Keratinocyte (primary cell): ENCODE results near the gene AKAP6. TPM values are rescaled to one million over a fixed set of nuclear protein-coding genes. Genes with fewer than 3 reads are reported as not detected.

Experiments used
- DNase-seq: peaks from one replicate; pipeline ENCODE4 v3.0.0-alpha.2; 2011; ENCODE audit warnings: low read depth, missing footprints, low spot score
- FAIRE-seq: peaks from 2 replicates; lab custom pipeline; 2011; peaks lifted over from hg19 to GRCh38; lab: Jason Lieb, UNC
- H2AFZ ChIP-seq: 2 replicates; pipeline ENCODE4 v1.6.0; 2012; ENCODE audit warnings: low read length, control low read depth, inconsistent platforms; ENCODE audit not compliant: control insufficient read depth
- H3K27ac ChIP-seq: 2 replicates; pipeline ENCODE4 v1.5.1; 2011; ENCODE audit warnings: low read length; ENCODE audit not compliant: control insufficient read depth, insufficient read depth
- H3K27me3 ChIP-seq: 3 replicates; pipeline ENCODE4 v1.6.0; 2011; ENCODE audit warnings: low read length; ENCODE audit not compliant: control insufficient read depth, insufficient read depth; ENCODE audit errors: extremely low read depth
- H3K36me3 ChIP-seq, 2 experiments: 2 replicates in 1 of 2; 3 replicates in 1 of 2; pipeline ENCODE4 v1.5.1; 2011; ENCODE audit warnings: low read length in 2 of 2, mild to moderate bottlenecking in 1 of 2; ENCODE audit not compliant: control insufficient read depth in 2 of 2, insufficient read depth in 2 of 2; ENCODE audit errors: extremely low read depth in 1 of 2
- H3K4me1 ChIP-seq: 3 replicates; pipeline ENCODE4 v1.5.1; 2011; ENCODE audit warnings: low read length; ENCODE audit not compliant: control insufficient read depth, insufficient read depth; ENCODE audit errors: extremely low read depth
- H3K4me2 ChIP-seq: 3 replicates; pipeline ENCODE4 v1.6.0; 2011; ENCODE audit warnings: low read depth, low read length; ENCODE audit not compliant: control insufficient read depth, insufficient read depth; ENCODE audit errors: extremely low read depth
- H3K4me3 ChIP-seq, 3 experiments: fragments of 200-600 bp in 1 of 3; sonication (generic) in 1 of 3; 2 replicates in 2 of 3; 3 replicates in 1 of 3; pipeline ENCODE4 v1.5.1; 2011 to 2016; ENCODE audit warnings: low read length in 3 of 3, mild to moderate bottlenecking in 3 of 3, control low read depth in 2 of 3, inconsistent platforms in 1 of 3, low read depth in 1 of 3, mixed read lengths in 1 of 3, mixed run types in 1 of 3, moderate library complexity in 1 of 3; ENCODE audit not compliant: control insufficient read depth in 2 of 3, insufficient read depth in 2 of 3; ENCODE audit errors: extremely low read depth in 1 of 3
- H3K79me2 ChIP-seq: 2 replicates; pipeline ENCODE4 v1.6.0; 2012; ENCODE audit warnings: low read length; ENCODE audit not compliant: control insufficient read depth, insufficient read depth
- H3K9ac ChIP-seq: 3 replicates; pipeline ENCODE4 v1.6.0; 2011; ENCODE audit warnings: low read length; ENCODE audit not compliant: control insufficient read depth, insufficient read depth; ENCODE audit errors: extremely low read depth
- H3K9me1 ChIP-seq: 3 replicates; pipeline ENCODE4 v1.6.0; 2011; ENCODE audit warnings: low read length; ENCODE audit not compliant: control insufficient read depth, insufficient read depth; ENCODE audit errors: extremely low read depth
- H3K9me3 ChIP-seq: 2 replicates; pipeline ENCODE4 v1.5.1; 2012; ENCODE audit warnings: low read depth, low read length; ENCODE audit not compliant: control insufficient read depth
- H4K20me1 ChIP-seq: 3 replicates; pipeline ENCODE4 v1.6.0; 2011; ENCODE audit warnings: low read length; ENCODE audit not compliant: control insufficient read depth, insufficient read depth; ENCODE audit errors: extremely low read depth
- EZH2 ChIP-seq: IDR thresholded peaks from one replicate; pipeline ENCODE4 v1.6.1; 2012; ENCODE audit warnings: inconsistent platforms, mild to moderate bottlenecking, low read length, moderate library complexity
- dilution Hi-C: fragments of 300-500 bp; cut with MboI; formaldehyde crosslinking; loops from one replicate; pipeline ENCODE4 v1.7.0; 2020; ENCODE audit warnings: low sequenced_read_pairs; ENCODE audit not compliant: extremely low pct_ligation_motif_present
- polyA plus RNA-seq, 5 experiments: library from polyadenylated mRNA; depleted of rRNA in 3 of 5; stranded (reverse) in 3 of 5; stranded (forward) in 1 of 5; unstranded in 1 of 5; fragments of >200 nt; gene quantifications; 1 replicate in 1 of 5; 2 replicates in 3 of 5; 3 replicates in 1 of 5; pipeline versions ENCODE4 v1.2.1 to v1.2.3, GENCODE V29; 2011 to 2012; ENCODE audit warnings: missing spikeins in 2 of 5, low read depth in 1 of 5, low replicate concordance in 1 of 5
- TF ChIP-seq, protein P1 (sequence below), 3 experiments: IDR thresholded peaks in 1 of 3; conservative IDR thresholded peaks in 1 of 3; optimal IDR thresholded peaks in 1 of 3; 2 replicates in 2 of 3; 3 replicates in 1 of 3; pipeline versions ENCODE3 to v1.5.1; 2011; ENCODE audit warnings: low read length in 3 of 3, mild to moderate bottlenecking in 3 of 3, moderate library complexity in 2 of 3, control low read depth in 1 of 3, inconsistent platforms in 1 of 3; ENCODE audit not compliant: insufficient read depth in 2 of 3; ENCODE audit errors: extremely low read depth in 1 of 3

The AKAP6 gene
- polyA plus RNA-seq, 1 donor (not counting 4 experiments of a cell fraction or from before 2014, with no cell fraction given): 2.0 TPM

DNA sequence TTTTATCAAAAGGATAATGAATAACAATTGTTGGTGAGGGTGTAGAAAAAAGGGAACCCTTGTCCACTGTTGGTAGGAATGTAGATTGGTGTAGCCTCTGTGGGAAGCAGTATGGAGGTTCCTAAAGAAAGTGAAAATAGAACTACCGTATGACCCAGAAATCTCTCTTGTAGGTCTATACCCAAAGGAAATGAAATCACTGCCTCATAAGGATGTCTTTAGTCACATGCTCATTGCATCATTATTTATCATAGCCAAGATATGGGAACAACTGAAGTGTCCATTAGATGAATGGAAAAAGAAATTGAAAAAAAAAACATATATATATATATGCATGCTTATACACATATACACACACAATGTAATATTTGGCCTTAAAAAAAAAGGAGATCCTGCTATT lies 450.7 kb downstream of the AKAP6 start:
- no peak overlapping the region for H3K4me3 ChIP-seq
- H3K27ac ChIP-seq: no peak overlapping the region
- no peaks in the 10 kb centered on the region for H3K9me1 ChIP-seq
- no peak overlapping the region for H2AFZ ChIP-seq
- H4K20me1 ChIP-seq: no peaks in the 10 kb centered on the region
- DNase-seq (no peak), FAIRE-seq (no peak)
- no peak overlapping the region for H3K9ac ChIP-seq
- no peaks in the 10 kb centered on the region for H3K9me3 ChIP-seq
- no peak overlapping the region for H3K4me2 ChIP-seq
- H3K4me1 ChIP-seq: no peaks in the 10 kb centered on the region
- H3K79me2 ChIP-seq: no peaks in the 10 kb centered on the region
- H3K27me3 ChIP-seq: no peaks in the 10 kb centered on the region
- no peaks in the 10 kb centered on the region for H3K36me3 ChIP-seq
- TF ChIP-seq, protein P1, sequence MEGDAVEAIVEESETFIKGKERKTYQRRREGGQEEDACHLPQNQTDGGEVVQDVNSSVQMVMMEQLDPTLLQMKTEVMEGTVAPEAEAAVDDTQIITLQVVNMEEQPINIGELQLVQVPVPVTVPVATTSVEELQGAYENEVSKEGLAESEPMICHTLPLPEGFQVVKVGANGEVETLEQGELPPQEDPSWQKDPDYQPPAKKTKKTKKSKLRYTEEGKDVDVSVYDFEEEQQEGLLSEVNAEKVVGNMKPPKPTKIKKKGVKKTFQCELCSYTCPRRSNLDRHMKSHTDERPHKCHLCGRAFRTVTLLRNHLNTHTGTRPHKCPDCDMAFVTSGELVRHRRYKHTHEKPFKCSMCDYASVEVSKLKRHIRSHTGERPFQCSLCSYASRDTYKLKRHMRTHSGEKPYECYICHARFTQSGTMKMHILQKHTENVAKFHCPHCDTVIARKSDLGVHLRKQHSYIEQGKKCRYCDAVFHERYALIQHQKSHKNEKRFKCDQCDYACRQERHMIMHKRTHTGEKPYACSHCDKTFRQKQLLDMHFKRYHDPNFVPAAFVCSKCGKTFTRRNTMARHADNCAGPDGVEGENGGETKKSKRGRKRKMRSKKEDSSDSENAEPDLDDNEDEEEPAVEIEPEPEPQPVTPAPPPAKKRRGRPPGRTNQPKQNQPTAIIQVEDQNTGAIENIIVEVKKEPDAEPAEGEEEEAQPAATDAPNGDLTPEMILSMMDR (optimal IDR thresholded peaks at IDR 0.05 in 1 of 3, IDR thresholded peaks at IDR 0.05 in 1 of 3, conservative IDR thresholded peaks at IDR 0.05 in 1 of 3; ENCODE audit: extremely low read depth in 1 of 3, insufficient read depth in 2 of 3, low read length in 3 of 3): no peak
- no peak for TF ChIP-seq EZH2
- dilution Hi-C loops: no loop called here

DNA sequence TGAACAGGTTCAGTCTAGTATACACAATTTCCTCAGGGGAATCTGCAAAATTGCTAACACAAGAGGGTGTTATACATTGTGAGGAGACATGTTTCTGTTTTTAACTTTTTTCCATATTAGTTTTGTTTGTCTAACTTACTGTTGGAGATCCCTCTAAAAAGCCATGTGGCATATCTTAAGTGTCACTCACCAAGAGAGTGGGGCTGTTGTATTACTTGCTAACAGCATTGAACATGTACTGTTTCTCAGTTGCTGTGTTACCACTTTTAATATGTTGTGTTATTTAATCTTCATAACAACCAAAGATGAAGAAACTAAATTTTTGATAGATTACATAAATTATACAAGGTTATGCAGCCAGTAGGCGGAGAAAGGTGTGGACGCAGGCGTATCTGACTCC lies 455.3 kb downstream of the AKAP6 start:
- Histone ChIP-seq H3K9me3 (no peaks in the 10 kb centered on the region), H4K20me1 (no peaks in the 10 kb centered on the region), H3K9me1 (no peaks in the 10 kb centered on the region), H3K9ac (no peak overlapping the region), H3K4me2 (no peak overlapping the region), H2AFZ (no peak overlapping the region), H3K4me3 (no peak overlapping the region), H3K79me2 (no peaks in the 10 kb centered on the region), H3K36me3 (no peaks in the 10 kb centered on the region), H3K4me1 (no peaks in the 10 kb centered on the region), H3K27ac (no peak overlapping the region), H3K27me3 (no peaks in the 10 kb centered on the region)
- DNase-seq: no peak
- dilution Hi-C loops: no loop called here
- no peak for FAIRE-seq
- TF ChIP-seq EZH2: no peak
- TF ChIP-seq, protein P1 (optimal IDR thresholded peaks at IDR 0.05 in 1 of 3, IDR thresholded peaks at IDR 0.05 in 1 of 3, conservative IDR thresholded peaks at IDR 0.05 in 1 of 3; ENCODE audit: extremely low read depth in 1 of 3, insufficient read depth in 2 of 3, low read length in 3 of 3): no peak
